Erythroblast (primary cell): Measurements from ENCODE around the gene GPSM1.

Experiments used
- GATA1 ChIP-seq: IDR thresholded peaks from 2 replicates; pipeline ENCODE4 v1.6.1; 2011; ENCODE audit warnings: low read depth, mild to moderate bottlenecking, control low read depth, low read length, moderate library complexity
- POLR2A ChIP-seq: IDR thresholded peaks from 2 replicates; pipeline ENCODE4 v1.6.1; 2011; ENCODE audit warnings: mild to moderate bottlenecking, low read length

GRCh38 chr9:136374183-136374575 is 46.8 kb downstream of the GPSM1 start:
- no peak for TF ChIP-seq POLR2A
- no peak for TF ChIP-seq GATA1
